ENCODE data around the gene PAFAH1B2. TPM values are rescaled to one million over a fixed set of nuclear protein-coding genes. Genes with fewer than 3 reads are reported as not detected.
A peak's percentile ranks its signal among the peaks of the same experiment; 100 is the strongest.

The PAFAH1B2 gene
- total RNA-seq, 4 donors from 2014 or later, result 50.3 to 82.3 (median 63.2) TPM

- ATAC-seq, result no peak
- TF ChIP-seq POLR2A (IDR thresholded peaks at IDR 0.05) (no peak), EP300 (IDR thresholded peaks at IDR 0.05) (no peak), CTCF (IDR thresholded peaks at IDR 0.05) (no peak)
- no peak overlapping the region for H3K4me3 ChIP-seq
- no peaks in the 10 kb centered on the region for H3K27me3 ChIP-seq
- H3K4me1 ChIP-seq, result peaks cover 0 to 42% (median 0%) of the 10 kb centered on the region in 3 donors
- WGBS, 2 donors (ENCODE audit: low coverage in 1 of 2), result 83 to 90% methylated on average over 1 to 2 of the region's 2 CpGs
- H3K36me3 ChIP-seq, result peaks cover 0 to 60% of the 10 kb centered on the region in 2 donors
- peak overlapping the region in 2 of 4 donors; percentile 14 to 31 for H3K27ac ChIP-seq
- no peaks in the 10 kb centered on the region for H3K9me3 ChIP-seq
These were observed 26.9 kb downstream of the PAFAH1B2 start for GRCh38 chr11:117171007-117171403.

GRCh38 chr11:117171404-117172061, 27.4 kb downstream of the PAFAH1B2 start:
- Histone ChIP-seq H3K9me3 (no peaks in the 10 kb centered on the region), H3K27me3 (no peaks in the 10 kb centered on the region), H3K4me3 (no peak overlapping the region), H3K27ac (peak overlapping the region in 3 of 4 donors; percentile 11 to 31 (median 14)), H3K36me3 (peaks cover 0 to 55% of the 10 kb centered on the region in 2 donors), H3K4me1 (peaks cover 0 to 45% (median 0%) of the 10 kb centered on the region in 3 donors)
- WGBS, 2 donors (ENCODE audit: low coverage in 1 of 2), result 61 to 75% methylated on average over 7 to 11 of the region's 14 CpGs
- ATAC-seq, result no peak
- TF ChIP-seq CTCF (IDR thresholded peaks at IDR 0.05) (no peak), EP300 (IDR thresholded peaks at IDR 0.05) (no peak), POLR2AphosphoS5 (IDR thresholded peaks at IDR 0.05) (no peak), POLR2A (IDR thresholded peaks at IDR 0.05) (no peak)

GRCh38 chr11:117172724-117173421, 28.8 kb downstream of the PAFAH1B2 start:
- peak overlapping the region in 1 of 4 donors; percentile 1 for H3K27ac ChIP-seq
- TF ChIP-seq EP300 (IDR thresholded peaks at IDR 0.05) (no peak), POLR2AphosphoS5 (IDR thresholded peaks at IDR 0.05) (no peak), POLR2A (IDR thresholded peaks at IDR 0.05) (no peak), CTCF (IDR thresholded peaks at IDR 0.05) (no peak)
- peaks cover 0 to 43% of the 10 kb centered on the region in 2 donors for H3K36me3 ChIP-seq
- WGBS, 2 donors (ENCODE audit: low coverage in 1 of 2), result 75% methylated on average over 13 of the region's 14 CpGs; no CpG with 5 or more reads in 1 of the 2 donors
- H3K9me3 ChIP-seq, result no peaks in the 10 kb centered on the region
- no peak overlapping the region for H3K4me3 ChIP-seq
- peaks cover 0 to 42% (median 2%) of the 10 kb centered on the region in 3 donors for H3K4me1 ChIP-seq
- H3K27me3 ChIP-seq, result no peaks in the 10 kb centered on the region
- ATAC-seq, result no peak

GRCh38 chr11:117175104-117175503, 31.0 kb downstream of the PAFAH1B2 start:
- peaks cover 0 to 21% of the 10 kb centered on the region in 2 donors for H3K36me3 ChIP-seq
- TF ChIP-seq POLR2AphosphoS5 (IDR thresholded peaks at IDR 0.05) (no peak), EP300 (IDR thresholded peaks at IDR 0.05) (no peak), CTCF (IDR thresholded peaks at IDR 0.05) (no peak), POLR2A (IDR thresholded peaks at IDR 0.05) (no peak)
- peak overlapping the region in 3 of 4 donors; percentile 1 to 45 (median 27) for H3K27ac ChIP-seq
- no peaks in the 10 kb centered on the region for H3K27me3 ChIP-seq
- no peak for ATAC-seq
- peaks cover 0 to 56% (median 10%) of the 10 kb centered on the region in 3 donors for H3K4me1 ChIP-seq
- 14% methylated on average over 1 of the region's 7 CpGs; no CpG with 5 or more reads in 1 of the 2 donors for WGBS, 2 donors (ENCODE audit: low coverage in 1 of 2)
- H3K4me3 ChIP-seq, result no peak overlapping the region
- no peaks in the 10 kb centered on the region for H3K9me3 ChIP-seq

Data from gastroesophageal sphincter (tissue), 4 donors.